Brain microvascular endothelial cell (primary cell): ENCODE results near the gene ARMCX5.

Experiments used
- DNase-seq: peaks from one replicate; pipeline ENCODE4 v3.0.0-alpha.2; 2020
- H3K27ac ChIP-seq: fragments of 250-450 bp; sonication (Bioruptor Pico); 2 replicates; pipeline ENCODE4 v1.5.1; 2020; ENCODE audit warnings: mild to moderate bottlenecking, moderate library complexity
- H3K27me3 ChIP-seq: fragments of 250-450 bp; sonication (Bioruptor Pico); replicated peaks from 2 replicates; pipeline ENCODE4 v1.5.1; 2020; ENCODE audit warnings: mild to moderate bottlenecking
- H3K36me3 ChIP-seq: fragments of 250-450 bp; sonication (Bioruptor Pico); replicated peaks from 2 replicates; pipeline ENCODE4 v1.5.1; 2020; ENCODE audit warnings: mild to moderate bottlenecking
- H3K4me3 ChIP-seq: 2 replicates; pipeline ENCODE4 v1.5.1; 2011; ENCODE audit warnings: low read depth, mild to moderate bottlenecking, control low read depth, low read length, moderate library complexity
- in situ Hi-C: cut with HindIII; loops from 2 replicates; pipeline ENCODE4 v1.10.0; 2017; ENCODE audit warnings: low sequenced_read_pairs, low pct_ligation_motif_present
- TF ChIP-seq, protein P1 (sequence below): IDR thresholded peaks from 2 replicates; pipeline ENCODE4 v1.5.1; 2011; ENCODE audit warnings: low read depth, mild to moderate bottlenecking, moderate library complexity, low read length, control low read depth, inconsistent platforms; ENCODE audit errors: missing control alignments

The ARMCX5 gene

DNA sequence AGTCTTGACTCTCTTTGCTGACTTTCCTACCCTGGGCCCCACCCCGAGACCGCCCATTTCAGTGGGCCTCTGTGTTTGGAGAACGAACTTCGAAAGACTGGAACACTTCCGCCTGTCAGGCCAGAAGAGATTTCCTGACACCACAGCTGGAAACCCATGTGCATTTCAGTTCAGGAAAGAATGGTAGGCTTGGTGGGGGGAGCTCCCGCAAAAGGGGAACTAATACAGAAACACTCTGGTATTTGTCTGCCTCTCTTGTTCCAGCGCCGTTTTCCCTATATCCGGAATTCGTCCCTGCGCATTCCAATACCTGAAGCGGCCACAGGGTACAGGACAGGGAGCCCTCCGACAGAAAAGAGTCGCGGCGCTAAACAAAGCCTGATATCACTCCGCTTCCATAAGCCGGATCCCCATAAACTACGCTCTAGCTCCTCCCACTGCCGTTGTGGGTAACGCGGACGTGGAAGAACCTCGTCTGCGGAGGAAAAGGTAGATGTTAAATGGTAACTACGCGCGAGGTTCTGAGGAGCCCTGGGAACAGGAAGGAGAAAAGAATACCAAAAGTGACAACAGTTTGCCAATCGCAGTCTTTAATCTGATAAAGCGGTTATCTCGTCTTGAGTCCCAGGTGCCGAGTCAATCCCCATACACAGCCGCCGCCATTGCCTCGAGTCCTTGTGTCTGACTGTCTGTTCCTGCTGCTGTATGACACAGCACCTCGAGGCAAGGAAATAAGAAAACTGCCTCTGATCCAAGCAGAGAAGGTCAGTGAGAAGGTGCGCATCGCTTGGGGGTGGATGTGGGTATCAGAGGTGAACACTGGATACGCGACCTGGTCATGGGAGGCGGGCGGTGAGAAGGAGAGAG, at the start of gene ARMCX5:
ARMCX5 (plus strand) TSS at position 432 of the 867 bp plus-strand sequence. CDS start 2,627 bp downstream, outside the sequence.
- TF ChIP-seq, protein P1, sequence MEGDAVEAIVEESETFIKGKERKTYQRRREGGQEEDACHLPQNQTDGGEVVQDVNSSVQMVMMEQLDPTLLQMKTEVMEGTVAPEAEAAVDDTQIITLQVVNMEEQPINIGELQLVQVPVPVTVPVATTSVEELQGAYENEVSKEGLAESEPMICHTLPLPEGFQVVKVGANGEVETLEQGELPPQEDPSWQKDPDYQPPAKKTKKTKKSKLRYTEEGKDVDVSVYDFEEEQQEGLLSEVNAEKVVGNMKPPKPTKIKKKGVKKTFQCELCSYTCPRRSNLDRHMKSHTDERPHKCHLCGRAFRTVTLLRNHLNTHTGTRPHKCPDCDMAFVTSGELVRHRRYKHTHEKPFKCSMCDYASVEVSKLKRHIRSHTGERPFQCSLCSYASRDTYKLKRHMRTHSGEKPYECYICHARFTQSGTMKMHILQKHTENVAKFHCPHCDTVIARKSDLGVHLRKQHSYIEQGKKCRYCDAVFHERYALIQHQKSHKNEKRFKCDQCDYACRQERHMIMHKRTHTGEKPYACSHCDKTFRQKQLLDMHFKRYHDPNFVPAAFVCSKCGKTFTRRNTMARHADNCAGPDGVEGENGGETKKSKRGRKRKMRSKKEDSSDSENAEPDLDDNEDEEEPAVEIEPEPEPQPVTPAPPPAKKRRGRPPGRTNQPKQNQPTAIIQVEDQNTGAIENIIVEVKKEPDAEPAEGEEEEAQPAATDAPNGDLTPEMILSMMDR, result no peak
- in situ Hi-C loops, result no loop called here
- H3K36me3 ChIP-seq, result no peaks in the 10 kb centered on the region
- no peaks in the 10 kb centered on the region for H3K27me3 ChIP-seq
- peak within 1 kb of the TSS; percentile 80 for H3K4me3 ChIP-seq
- peak within 1 kb of the TSS; percentile 74 for H3K27ac ChIP-seq
- peak; percentile 76 for DNase-seq

DNA sequence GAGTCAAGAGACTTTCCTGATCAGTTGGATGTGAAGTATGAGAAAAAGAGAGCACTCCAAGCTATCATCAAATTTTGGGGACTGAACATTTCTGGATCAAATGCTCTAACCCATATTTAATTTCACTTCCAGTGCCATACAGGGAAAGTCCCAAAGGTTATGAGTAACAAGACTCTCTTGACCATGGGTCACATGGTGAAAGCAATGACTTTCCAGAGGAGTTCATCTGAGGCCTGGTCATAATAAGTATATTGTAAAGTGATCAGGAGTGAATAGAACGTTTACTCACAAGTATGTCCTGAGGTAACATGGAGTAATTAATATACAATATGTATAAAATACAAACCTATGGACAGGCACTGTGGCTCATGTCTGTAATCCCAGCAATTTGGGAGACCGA, 40.7 kb upstream of the ARMCX5 start:
- in situ Hi-C loops, result no loop called here

DNA sequence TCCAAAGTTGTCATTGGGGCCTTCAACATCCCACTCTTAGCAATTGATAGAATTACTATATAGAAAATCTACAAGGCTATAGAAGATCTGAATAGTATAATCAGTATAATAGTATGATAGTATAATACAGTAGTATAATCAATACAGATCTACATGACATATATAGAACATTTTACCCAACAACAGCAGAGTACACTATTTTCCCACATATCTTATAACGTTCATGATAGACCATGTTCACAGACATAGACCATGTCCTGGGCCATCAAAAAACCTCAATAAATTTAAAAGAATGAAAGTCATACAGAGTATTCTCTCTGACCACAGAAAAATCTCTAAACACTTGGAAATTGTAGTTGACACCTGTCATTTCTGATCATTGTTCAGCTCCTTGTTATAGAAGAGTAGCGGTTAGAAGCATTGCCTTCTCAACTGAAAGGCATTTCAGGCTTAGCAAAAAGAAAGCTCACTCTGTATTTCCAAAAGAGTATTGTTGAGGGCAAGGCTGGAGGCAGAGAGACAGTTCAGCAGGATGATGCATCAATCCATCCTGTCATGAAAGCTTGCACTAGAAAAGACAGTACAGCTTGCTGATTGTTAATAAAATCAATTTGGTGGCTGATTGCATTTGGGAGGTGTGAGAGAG, 38.8 kb upstream of the ARMCX5 start:
- Histone ChIP-seq H3K4me3 (no peak overlapping the region), H3K27ac (no peak overlapping the region), H3K36me3 (no peaks in the 10 kb centered on the region), H3K27me3 (no peaks in the 10 kb centered on the region)
- TF ChIP-seq, protein P1, result no peak
- no peak for DNase-seq
- in situ Hi-C loops, result no loop called here

More for the DNA sequence above, 40.7 kb upstream of the ARMCX5 start:
- TF ChIP-seq, protein P1, result no peak
- Histone ChIP-seq H3K27me3 (no peaks in the 10 kb centered on the region), H3K4me3 (no peak overlapping the region), H3K27ac (no peak overlapping the region), H3K36me3 (no peaks in the 10 kb centered on the region)
- DNase-seq, result no peak

DNA sequence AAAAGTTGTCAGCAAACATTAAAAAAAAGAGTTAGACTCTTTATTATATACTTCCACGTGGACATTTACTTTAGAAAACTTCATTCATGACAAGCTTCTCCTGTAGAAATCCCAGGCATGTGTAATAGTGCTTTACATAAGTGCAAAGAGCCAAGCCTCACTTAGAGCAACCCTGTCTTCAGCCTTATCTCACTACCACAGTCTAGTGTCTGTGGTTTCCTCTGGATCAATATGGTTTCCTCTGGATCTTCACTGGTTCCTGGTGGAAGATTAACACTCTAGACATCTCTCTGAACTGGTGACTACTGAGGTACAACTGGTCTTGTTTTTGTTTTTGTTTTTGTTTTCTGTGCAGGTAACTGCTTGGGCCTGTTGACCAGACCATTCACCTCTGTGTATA, 18.4 kb upstream of the ARMCX5 start:
- DNase-seq, result no peak
- no peaks in the 10 kb centered on the region for H3K36me3 ChIP-seq
- H3K27ac ChIP-seq, result no peak overlapping the region
- no peak overlapping the region for H3K4me3 ChIP-seq
- H3K27me3 ChIP-seq, result no peaks in the 10 kb centered on the region
- in situ Hi-C loops, result no loop called here
- TF ChIP-seq, protein P1, result no peak

DNA sequence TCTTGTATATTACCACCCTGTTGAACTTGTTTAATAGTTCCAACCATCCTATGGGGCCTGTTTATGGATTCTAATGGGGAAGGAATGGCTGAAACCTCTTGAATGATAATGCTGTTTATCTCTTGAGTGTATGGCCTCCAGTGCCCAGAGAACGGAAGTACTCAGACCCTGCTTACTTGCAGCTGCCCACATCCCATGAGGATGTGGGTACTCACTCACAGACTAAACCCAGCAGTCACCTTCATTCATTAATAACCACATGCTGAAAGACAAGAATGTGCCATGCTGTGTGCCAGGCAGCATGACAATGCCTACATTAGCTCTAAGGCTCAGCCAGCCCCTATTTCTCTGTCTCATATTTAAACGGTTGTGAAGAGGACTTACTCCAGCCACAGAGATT, 5.9 kb upstream of the ARMCX5 start:
- no peaks in the 10 kb centered on the region for H3K36me3 ChIP-seq
- no peaks in the 10 kb centered on the region for H3K27me3 ChIP-seq
- no peak overlapping the region for H3K27ac ChIP-seq
- in situ Hi-C loops, result no loop called here
- DNase-seq, result no peak
- TF ChIP-seq, protein P1, result no peak
- H3K4me3 ChIP-seq, result no peak overlapping the region
